Measurements from ENCODE around the gene YTHDF1. TPM values are rescaled to one million over a fixed set of nuclear protein-coding genes. Genes with fewer than 3 reads are reported as not detected.

YTHDF1 gene
- polyA plus RNA-seq, 1 donor from 2014 or later: 36.9 TPM

- Histone ChIP-seq H3K9me3 (ENCODE audit: low read length) (no peaks in the 10 kb centered on the region), H3K9me2 (ENCODE audit: insufficient read depth, low read length) (no peaks in the 10 kb centered on the region), H3K4me2 (ENCODE audit: low read length) (no peak overlapping the region), H3K27ac (ENCODE audit: low read length) (no peak overlapping the region), H3K36me3 (ENCODE audit: insufficient read depth, low read length) (no peaks in the 10 kb centered on the region), H4K20me1 (ENCODE audit: insufficient read depth) (no peaks in the 10 kb centered on the region), H2AFZ (ENCODE audit: low read depth, low read length) (no peak overlapping the region), H3F3A (ENCODE audit: insufficient read depth, low read length, poor library complexity, severe bottlenecking) (peaks cover 9% of the 10 kb centered on the region), H3K9ac (ENCODE audit: low read length) (no peak overlapping the region), H3K79me2 (replicated peaks; ENCODE audit: insufficient read depth, low read length) (peaks cover 3% of the 10 kb centered on the region), H3K4me3 (ENCODE audit: low read length) (no peak overlapping the region), H3K27me3 (ENCODE audit: insufficient read depth, low read depth, low read length) (peaks cover 16% of the 10 kb centered on the region)
- no peak for TF ChIP-seq POLR2AphosphoS5 (IDR thresholded peaks at IDR 0.05)
- TF ChIP-seq TAF1 (IDR thresholded peaks at IDR 0.05; ENCODE audit: low read depth): no peak
Observed at GRCh38 chr20:63171991-63172390, 43.9 kb downstream of the YTHDF1 start.

DNA sequence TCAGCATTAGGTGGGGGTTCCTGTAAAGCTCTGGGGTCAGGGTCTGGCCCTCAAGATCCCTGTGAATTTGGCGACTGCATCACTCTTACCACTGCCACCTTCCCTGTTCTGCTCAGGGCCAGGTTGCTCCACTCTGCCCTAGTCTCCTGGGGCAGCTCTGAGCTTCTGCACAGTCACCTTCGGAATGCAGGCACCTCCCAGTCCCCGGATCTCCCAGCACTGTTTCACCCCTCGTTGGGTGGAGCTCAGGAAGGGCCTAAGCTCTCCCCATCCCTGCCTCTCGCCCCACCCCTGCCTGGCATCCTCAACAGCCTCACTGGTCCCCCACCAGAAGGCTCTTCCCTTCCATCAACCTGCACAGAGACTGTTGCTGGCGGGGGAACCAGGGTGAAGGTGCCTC is 46.2 kb downstream of the YTHDF1 start:
- no peak for TF ChIP-seq SMC3 (conservative IDR thresholded peaks at IDR 0.05; ENCODE audit: poor library complexity)
- no peak for TF ChIP-seq EZH2 (IDR thresholded peaks at IDR 0.05; ENCODE audit: borderline replicate concordance, insufficient read depth, low read length, poor library complexity, severe bottlenecking)
- TF ChIP-seq TAF1 (IDR thresholded peaks at IDR 0.05; ENCODE audit: low read depth): no peak
- Histone ChIP-seq H3K27ac (ENCODE audit: low read length) (no peak overlapping the region), H2AFZ (ENCODE audit: low read depth, low read length) (no peak overlapping the region), H3K9me3 (ENCODE audit: low read length) (no peaks in the 10 kb centered on the region), H4K20me1 (ENCODE audit: insufficient read depth) (no peaks in the 10 kb centered on the region), H3K4me3 (ENCODE audit: low read length) (no peak overlapping the region), H3K36me3 (ENCODE audit: insufficient read depth, low read length) (no peaks in the 10 kb centered on the region), H3K9ac (ENCODE audit: low read length) (no peak overlapping the region), H3K9me2 (ENCODE audit: insufficient read depth, low read length) (no peaks in the 10 kb centered on the region), H3F3A (ENCODE audit: insufficient read depth, low read length, poor library complexity, severe bottlenecking) (no peaks in the 10 kb centered on the region), H3K27me3 (ENCODE audit: insufficient read depth, low read depth, low read length) (no peaks in the 10 kb centered on the region), H3K79me2 (replicated peaks; ENCODE audit: insufficient read depth, low read length) (peaks cover 3% of the 10 kb centered on the region), H3K4me2 (ENCODE audit: low read length) (no peak overlapping the region)

DNA sequence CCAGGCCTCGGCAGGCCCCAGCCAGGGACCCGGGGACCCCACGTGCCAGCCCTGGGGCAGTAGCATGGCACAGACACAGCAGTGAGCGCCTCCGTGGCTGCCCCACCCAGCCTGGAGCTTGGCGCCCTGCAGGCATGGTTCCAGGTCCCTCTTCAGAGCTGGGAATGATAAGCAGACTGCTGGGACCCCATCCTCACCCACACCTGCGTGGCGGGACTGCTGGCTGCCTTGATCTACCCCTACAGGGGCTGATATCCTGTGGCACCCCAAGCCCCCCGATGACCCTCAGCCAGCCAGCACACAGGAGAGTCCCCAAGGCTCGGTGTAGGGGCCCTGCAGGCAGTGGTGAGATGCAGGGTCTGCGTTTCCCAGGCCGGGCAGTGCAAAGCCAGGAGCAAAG is 47.1 kb downstream of the YTHDF1 start:
- Histone ChIP-seq H2AFZ (ENCODE audit: low read depth, low read length) (no peak overlapping the region), H3K79me2 (replicated peaks; ENCODE audit: insufficient read depth, low read length) (peaks cover 3% of the 10 kb centered on the region), H3K9me2 (ENCODE audit: insufficient read depth, low read length) (no peaks in the 10 kb centered on the region), H3K27ac (ENCODE audit: low read length) (no peak overlapping the region), H4K20me1 (ENCODE audit: insufficient read depth) (no peaks in the 10 kb centered on the region), H3K9ac (ENCODE audit: low read length) (no peak overlapping the region), H3K4me3 (ENCODE audit: low read length) (no peak overlapping the region), H3K36me3 (ENCODE audit: insufficient read depth, low read length) (no peaks in the 10 kb centered on the region), H3K27me3 (ENCODE audit: insufficient read depth, low read depth, low read length) (no peaks in the 10 kb centered on the region), H3K4me2 (ENCODE audit: low read length) (no peak overlapping the region), H3F3A (ENCODE audit: insufficient read depth, low read length, poor library complexity, severe bottlenecking) (no peaks in the 10 kb centered on the region), H3K9me3 (ENCODE audit: low read length) (no peaks in the 10 kb centered on the region)
- TF ChIP-seq MXI1 (conservative IDR thresholded peaks at IDR 0.05; ENCODE audit: poor library complexity, severe bottlenecking): no peak

DNA sequence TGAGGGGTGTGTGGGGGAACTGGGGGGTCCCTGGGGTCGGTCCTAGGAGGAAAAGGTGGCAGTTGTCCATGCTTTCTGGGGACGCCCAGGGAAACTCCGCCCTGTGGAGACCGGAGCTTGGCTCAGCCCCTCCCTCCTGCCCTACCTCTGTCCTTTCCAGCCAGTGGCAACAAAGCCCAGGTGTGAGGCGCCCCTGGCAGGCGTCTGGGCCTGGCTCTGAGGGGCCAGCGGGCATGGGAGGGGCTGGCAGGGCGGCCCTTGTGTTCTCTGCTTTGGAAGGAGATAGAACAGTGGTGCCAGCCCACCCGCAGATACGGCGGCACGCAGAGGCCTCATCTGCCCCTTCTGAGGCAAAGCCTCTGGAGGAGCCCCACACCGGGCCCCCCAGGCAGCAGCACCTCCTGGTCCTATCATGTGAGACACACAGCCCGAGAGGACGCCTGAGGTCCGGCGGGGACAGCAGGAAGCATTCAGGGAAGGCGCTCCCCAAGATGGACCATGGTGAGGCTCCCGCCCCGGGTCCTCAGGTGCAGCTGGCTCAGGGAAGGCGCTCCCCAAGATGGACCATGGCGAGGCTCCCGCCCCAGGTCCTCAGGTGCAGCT is 47.9 kb downstream of the YTHDF1 start:
- Histone ChIP-seq H3F3A (ENCODE audit: insufficient read depth, low read length, poor library complexity, severe bottlenecking) (no peaks in the 10 kb centered on the region), H3K36me3 (ENCODE audit: insufficient read depth, low read length) (no peaks in the 10 kb centered on the region), H3K9me2 (ENCODE audit: insufficient read depth, low read length) (no peaks in the 10 kb centered on the region), H4K20me1 (ENCODE audit: insufficient read depth) (no peaks in the 10 kb centered on the region), H3K27me3 (ENCODE audit: insufficient read depth, low read depth, low read length) (no peaks in the 10 kb centered on the region), H3K4me3 (ENCODE audit: low read length) (no peak overlapping the region), H3K27ac (ENCODE audit: low read length) (no peak overlapping the region), H2AFZ (ENCODE audit: low read depth, low read length) (no peak overlapping the region), H3K4me2 (ENCODE audit: low read length) (no peak overlapping the region), H3K9ac (ENCODE audit: low read length) (no peak overlapping the region), H3K79me2 (replicated peaks; ENCODE audit: insufficient read depth, low read length) (peaks cover 2% of the 10 kb centered on the region), H3K9me3 (ENCODE audit: low read length) (no peaks in the 10 kb centered on the region)
- TF ChIP-seq RAD21 (conservative IDR thresholded peaks at IDR 0.05) (no peak), EP300 (conservative IDR thresholded peaks at IDR 0.05; ENCODE audit: poor library complexity, severe bottlenecking) (no peak), REST (IDR thresholded peaks at IDR 0.05; ENCODE audit: borderline replicate concordance) (no peak), POLR2AphosphoS5 (IDR thresholded peaks at IDR 0.05) (no peak), MXI1 (conservative IDR thresholded peaks at IDR 0.05; ENCODE audit: poor library complexity, severe bottlenecking) (no peak), EZH2 (IDR thresholded peaks at IDR 0.05; ENCODE audit: borderline replicate concordance, insufficient read depth, low read length, poor library complexity, severe bottlenecking) (no peak), TAF1 (IDR thresholded peaks at IDR 0.05; ENCODE audit: low read depth) (no peak), SMC3 (conservative IDR thresholded peaks at IDR 0.05; ENCODE audit: poor library complexity) (no peak)
- TF ChIP-seq, protein P1, sequence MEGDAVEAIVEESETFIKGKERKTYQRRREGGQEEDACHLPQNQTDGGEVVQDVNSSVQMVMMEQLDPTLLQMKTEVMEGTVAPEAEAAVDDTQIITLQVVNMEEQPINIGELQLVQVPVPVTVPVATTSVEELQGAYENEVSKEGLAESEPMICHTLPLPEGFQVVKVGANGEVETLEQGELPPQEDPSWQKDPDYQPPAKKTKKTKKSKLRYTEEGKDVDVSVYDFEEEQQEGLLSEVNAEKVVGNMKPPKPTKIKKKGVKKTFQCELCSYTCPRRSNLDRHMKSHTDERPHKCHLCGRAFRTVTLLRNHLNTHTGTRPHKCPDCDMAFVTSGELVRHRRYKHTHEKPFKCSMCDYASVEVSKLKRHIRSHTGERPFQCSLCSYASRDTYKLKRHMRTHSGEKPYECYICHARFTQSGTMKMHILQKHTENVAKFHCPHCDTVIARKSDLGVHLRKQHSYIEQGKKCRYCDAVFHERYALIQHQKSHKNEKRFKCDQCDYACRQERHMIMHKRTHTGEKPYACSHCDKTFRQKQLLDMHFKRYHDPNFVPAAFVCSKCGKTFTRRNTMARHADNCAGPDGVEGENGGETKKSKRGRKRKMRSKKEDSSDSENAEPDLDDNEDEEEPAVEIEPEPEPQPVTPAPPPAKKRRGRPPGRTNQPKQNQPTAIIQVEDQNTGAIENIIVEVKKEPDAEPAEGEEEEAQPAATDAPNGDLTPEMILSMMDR (IDR thresholded peaks at IDR 0.05; ENCODE audit: poor library complexity, severe bottlenecking): no peak

Data from neural cell (in vitro differentiated cells).